HepG2 (cell line): Measurements from ENCODE around the gene KDM5A. TPM values are rescaled to one million over a fixed set of nuclear protein-coding genes. Genes with fewer than 3 reads are reported as not detected.

Experiments
- ARID4A ChIP-seq: sonication (generic); formaldehyde crosslinking; IDR thresholded peaks from 2 replicates; pipeline ENCODE4 v1.5.0; 2020; ENCODE audit warnings: mild to moderate bottlenecking, missing genetic modification reagents, borderline replicate concordance
- ASH2L ChIP-seq: fragments of 300-600, 200-600 bp; sonication (generic); IDR thresholded peaks from 2 replicates; pipeline ENCODE4 v1.7.0; 2017; ENCODE audit warnings: low read depth, mild to moderate bottlenecking, moderate library complexity, mixed read lengths, low read length; ENCODE audit not compliant: insufficient read length
- ATF3 ChIP-seq: sonication (generic); formaldehyde crosslinking; IDR thresholded peaks from 2 replicates; pipeline ENCODE4 v1.4.0; 2020; ENCODE audit warnings: missing genetic modification reagents
- ATF7-NPFF ChIP-seq: sonication (generic); formaldehyde crosslinking; IDR thresholded peaks from 2 replicates; pipeline ENCODE4 v1.8.1; 2023; ENCODE audit warnings: mild to moderate bottlenecking, low read depth, missing genetic modification reagents, moderate library complexity
- BORCS8-MEF2B ChIP-seq: sonication (generic); formaldehyde crosslinking; IDR thresholded peaks from 2 replicates; pipeline ENCODE4 v1.8.0; 2022; ENCODE audit warnings: mild to moderate bottlenecking, missing genetic modification reagents
- BRD4 ChIP-seq: sonication (generic); formaldehyde crosslinking; IDR thresholded peaks from 2 replicates; pipeline ENCODE4 v1.4.0; 2020; ENCODE audit warnings: missing genetic modification reagents
- CBFB ChIP-seq: sonication (generic); formaldehyde crosslinking; IDR thresholded peaks from 2 replicates; pipeline ENCODE4 v1.4.0; 2020; ENCODE audit warnings: missing genetic modification reagents
- CBX5 ChIP-seq: sonication (generic); formaldehyde crosslinking; IDR thresholded peaks from 2 replicates; pipeline ENCODE4 v1.4.0; 2020; ENCODE audit warnings: missing genetic modification reagents, borderline replicate concordance
- EHMT2 ChIP-seq: fragments of 200-600 bp; sonication (generic); IDR thresholded peaks from 2 replicates; pipeline ENCODE4 v1.7.0; 2017; ENCODE audit warnings: antibody characterized with exemption, low read depth, low read length, borderline replicate concordance
- FOXP4 ChIP-seq: sonication (generic); formaldehyde crosslinking; IDR thresholded peaks from 2 replicates; pipeline ENCODE4 v1.4.0; 2020; ENCODE audit warnings: missing genetic modification reagents
- MIER2 ChIP-seq: IDR thresholded peaks from 2 replicates; pipeline ENCODE4 v1.6.1; 2016; ENCODE audit warnings: missing biosample characterization, missing genetic modification reagents
- NONO ChIP-seq, 2 experiments: fragments of 450-650 bp in 1 of 2; sonication (generic) in 1 of 2; formaldehyde crosslinking in 1 of 2; IDR thresholded peaks in 1 of 2; conservative IDR thresholded peaks in 1 of 2; 2 replicates each; pipeline versions ENCODE4 v1.6.1 to v1.8.0; 2017 to 2022; ENCODE audit warnings: mild to moderate bottlenecking in 1 of 2, missing genetic modification reagents in 1 of 2, moderate library complexity in 1 of 2
- ZNF207 ChIP-seq: fragments of 450-650 bp; IDR thresholded peaks from 2 replicates; pipeline ENCODE4 v1.6.1; 2016; ENCODE audit warnings: antibody characterized with exemption, borderline replicate concordance
- ZNF468 ChIP-seq: sonication (generic); formaldehyde crosslinking; IDR thresholded peaks from 2 replicates; pipeline ENCODE4 v1.8.0; 2022; ENCODE audit warnings: mild to moderate bottlenecking, moderate library complexity, missing genetic modification reagents
- ZNF556 ChIP-seq: sonication (generic); formaldehyde crosslinking; IDR thresholded peaks from 2 replicates; pipeline ENCODE4 v1.4.0; 2020; ENCODE audit warnings: mild to moderate bottlenecking, missing genetic modification reagents, borderline replicate concordance
- ZNF639 ChIP-seq: conservative IDR thresholded peaks from 2 replicates; pipeline ENCODE4 v1.6.1; 2018; ENCODE audit warnings: missing genetic modification reagents
- ZNF710 ChIP-seq: sonication (generic); formaldehyde crosslinking; IDR thresholded peaks from 2 replicates; pipeline ENCODE4 v1.5.0; 2020; ENCODE audit warnings: mild to moderate bottlenecking, missing genetic modification reagents, borderline replicate concordance
- ZNF790 ChIP-seq: sonication (generic); formaldehyde crosslinking; IDR thresholded peaks from 2 replicates; pipeline ENCODE4 v1.8.0; 2022; ENCODE audit warnings: missing genetic modification reagents, mild to moderate bottlenecking, borderline replicate concordance
- polyA plus RNA-seq, 8 experiments: library from polyadenylated mRNA; depleted of rRNA in 3 of 8; stranded (reverse) in 7 of 8; unstranded in 1 of 8; fragments of >200 nt; fragmentation: Illumina TruSeq in 4 of 8; extraction: Trizol in 4 of 8; gene quantifications; 2 replicates each; pipeline versions ENCODE4 v1.2.1 to v1.2.3, GENCODE V29; 2011 to 2016; ENCODE audit warnings: low read depth in 4 of 8, missing spikeins in 1 of 8, mixed read lengths in 1 of 8; ENCODE audit not compliant: insufficient read depth in 1 of 8
- total RNA-seq, 5 experiments: library from RNA; depleted of rRNA; stranded (reverse); fragments of >200 nt; fragmentation: Illumina TruSeq; extraction: Trizol; gene quantifications; 2 replicates each; pipeline ENCODE4 v1.2.3, GENCODE V29; 2016; ENCODE audit warnings: low read depth in 1 of 5

The KDM5A gene
- total and polyA plus RNA-seq, 2 of the 13 experiments (the other 11 are each of a cell fraction or from before 2014, with no cell fraction given) = 12.0 to 29.2 TPM

GRCh38 chr12:401235-402028 is 12.3 kb upstream of the KDM5A start, which contains the start of gene CCDC77 (continued):
- peak; percentile 29; the same call in 1 of the 2 replicates for TF ChIP-seq ZNF639 (CRISPR knock-in tag)
- no peak for TF ChIP-seq NONO (IDR thresholded peaks at IDR 0.05)
- no peak; the same call in 1 of the 2 replicates for TF ChIP-seq NONO (CRISPR knock-in tag; conservative IDR thresholded peaks at IDR 0.05)
- TF ChIP-seq CBX5 (CRISPR knock-in tag) = no peak; the same call in 1 of the 2 replicates
- no peak for TF ChIP-seq ZNF790 (CRISPR knock-in tag)
- no peak for TF ChIP-seq ZNF468 (CRISPR knock-in tag)
- TF ChIP-seq BRD4 (CRISPR knock-in tag) = no peak
- peak; percentile 63; the same call in 1 of the 2 replicates for TF ChIP-seq BORCS8-MEF2B (CRISPR knock-in tag)
- peak; percentile 57; the same call in 1 of the 2 replicates for TF ChIP-seq FOXP4 (CRISPR knock-in tag)
- TF ChIP-seq ATF3 (CRISPR knock-in tag) = 0 out of 2 replicates have a peak, but pooled peaks have one; percentile 9
- TF ChIP-seq EHMT2 = no peak
- peak; percentile 98 for TF ChIP-seq ARID4A (CRISPR knock-in tag)
- TF ChIP-seq ASH2L = peak; percentile 89
- no peak for TF ChIP-seq ATF7-NPFF (CRISPR knock-in tag)
- no peak for TF ChIP-seq ZNF556
- TF ChIP-seq MIER2 = 0 out of 2 replicates have a peak, but pooled peaks have one; percentile 13
- TF ChIP-seq ZNF710 (CRISPR knock-in tag) = no peak
- no peak for TF ChIP-seq ZNF207
- 0 out of 2 replicates have a peak, but pooled peaks have one; percentile 78 for TF ChIP-seq CBFB (CRISPR knock-in tag)
